Astrocyte (in vitro differentiated cells and primary cell): ENCODE results near the gene CRY2. TPM values are rescaled to one million over a fixed set of nuclear protein-coding genes. Genes with fewer than 3 reads are reported as not detected.

Source experiments
- DNase-seq: peaks from one replicate; pipeline ENCODE4 v3.0.0-alpha.2; 2010; ENCODE audit warnings: low read depth
- FAIRE-seq: peaks from 2 replicates; lab custom pipeline; 2011; peaks lifted over from hg19 to GRCh38; lab: Jason Lieb, UNC
- H2AFZ ChIP-seq: 2 replicates; pipeline ENCODE4 v1.6.0; 2012; ENCODE audit warnings: low read depth, low read length, inconsistent platforms
- H3K27ac ChIP-seq: 2 replicates; pipeline ENCODE4 v1.5.1; 2011; ENCODE audit warnings: low read depth, low read length, inconsistent platforms
- H3K27me3 ChIP-seq: 2 replicates; pipeline ENCODE4 v1.6.0; 2011; ENCODE audit warnings: low read length, inconsistent platforms; ENCODE audit not compliant: insufficient read depth
- H3K36me3 ChIP-seq: 2 replicates; pipeline ENCODE4 v1.5.1; 2011; ENCODE audit warnings: low read length, inconsistent platforms; ENCODE audit not compliant: insufficient read depth
- H3K4me1 ChIP-seq: 2 replicates; pipeline ENCODE4 v1.5.1; 2011; ENCODE audit warnings: low read length, inconsistent platforms; ENCODE audit not compliant: insufficient read depth
- H3K4me2 ChIP-seq: 2 replicates; pipeline ENCODE4 v1.6.0; 2012; ENCODE audit warnings: low read length, inconsistent platforms
- H3K4me3 ChIP-seq: 2 replicates; pipeline ENCODE4 v1.5.1; 2011; ENCODE audit warnings: low read depth, mild to moderate bottlenecking, low read length, inconsistent platforms; ENCODE audit not compliant: insufficient read depth
- H3K79me2 ChIP-seq: 2 replicates; pipeline ENCODE4 v1.6.0; 2012; ENCODE audit warnings: mild to moderate bottlenecking, low read length, inconsistent platforms; ENCODE audit not compliant: insufficient read depth
- H3K9ac ChIP-seq: 2 replicates; pipeline ENCODE4 v1.6.0; 2012; ENCODE audit warnings: mild to moderate bottlenecking, low read length, inconsistent platforms
- H3K9me3 ChIP-seq: 2 replicates; pipeline ENCODE4 v1.5.1; 2012; ENCODE audit warnings: low read depth, mild to moderate bottlenecking, low read length, inconsistent platforms; ENCODE audit not compliant: insufficient read depth
- H4K20me1 ChIP-seq: 2 replicates; pipeline ENCODE4 v1.6.0; 2012; ENCODE audit warnings: low read length, inconsistent platforms; ENCODE audit not compliant: insufficient read depth
- H3K27ac Mint-ChIP-seq: one replicate; pipeline ENCODE4 v1.8.0; 2021; ENCODE audit warnings: mild to moderate bottlenecking, mixed read lengths; ENCODE audit not compliant: unreplicated experiment
- H3K27me3 Mint-ChIP-seq: one replicate; pipeline ENCODE4 v1.8.0; 2021; ENCODE audit warnings: low read depth, mixed read lengths; ENCODE audit not compliant: unreplicated experiment
- H3K36me3 Mint-ChIP-seq: one replicate; pipeline ENCODE4 v1.8.0; 2021; ENCODE audit warnings: low read depth, mixed read lengths; ENCODE audit not compliant: unreplicated experiment
- H3K4me1 Mint-ChIP-seq: one replicate; pipeline ENCODE4 v1.8.0; 2021; ENCODE audit warnings: low read depth, mixed read lengths; ENCODE audit not compliant: unreplicated experiment
- H3K4me3 Mint-ChIP-seq: one replicate; pipeline ENCODE4 v1.8.0; 2021; ENCODE audit warnings: mild to moderate bottlenecking, moderate library complexity, mixed read lengths; ENCODE audit not compliant: unreplicated experiment
- H3K9me3 Mint-ChIP-seq: one replicate; pipeline ENCODE4 v1.8.0; 2021; ENCODE audit warnings: mild to moderate bottlenecking, mixed read lengths; ENCODE audit not compliant: unreplicated experiment
- EZH2 ChIP-seq: IDR thresholded peaks from 2 replicates; pipeline ENCODE4 v1.6.1; 2012; ENCODE audit warnings: mild to moderate bottlenecking, low read length, inconsistent platforms; ENCODE audit not compliant: insufficient read depth
- total RNA-seq: library from RNA; stranded (reverse); gene quantifications from 2 replicates; pipeline ENCODE4 v1.2.1, GENCODE V29; 2021
- TF ChIP-seq, protein P1 (sequence below): IDR thresholded peaks from 2 replicates; pipeline ENCODE4 v1.5.1; 2011; ENCODE audit warnings: low read depth, mild to moderate bottlenecking, inconsistent platforms, low read length, moderate library complexity; ENCODE audit not compliant: insufficient read depth

The CRY2 gene
- total RNA-seq, 1 donor from 2014 or later = 16.9 TPM

DNA sequence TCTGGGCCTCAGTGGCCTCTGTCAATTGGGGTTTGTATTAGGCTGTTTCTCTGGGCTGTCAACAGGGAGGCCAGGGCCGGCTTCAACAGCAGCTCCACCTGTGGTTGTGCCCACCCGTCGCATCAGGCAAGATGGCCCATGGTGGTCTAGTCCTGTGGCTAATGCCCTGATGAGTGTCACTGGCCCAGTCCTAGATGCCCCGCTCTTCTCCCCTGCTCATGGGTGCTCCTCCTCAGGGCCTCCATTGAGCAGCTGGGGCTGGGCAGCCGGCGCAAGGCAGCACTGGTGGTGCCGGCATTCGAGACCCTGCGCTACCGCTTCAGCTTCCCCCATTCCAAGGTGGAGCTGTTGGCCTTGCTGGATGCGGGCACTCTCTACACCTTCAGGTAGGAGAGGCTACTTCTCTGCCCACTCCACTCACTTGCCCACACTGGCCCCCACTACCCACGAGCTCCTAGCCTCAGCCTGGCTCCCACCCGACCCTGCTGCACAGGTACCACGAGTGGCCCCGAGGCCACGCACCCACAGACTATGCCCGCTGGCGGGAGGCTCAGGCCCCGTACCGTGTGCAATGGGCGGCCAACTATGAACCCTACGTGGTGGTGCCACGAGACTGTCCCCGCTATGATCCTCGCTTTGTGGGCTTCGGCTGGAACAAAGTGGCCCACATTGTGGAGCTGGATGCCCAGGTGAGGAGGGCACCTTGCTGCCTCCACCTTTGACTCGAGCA, 80.6 kb downstream of the CRY2 start:
- Mint-ChIP-seq H3K36me3 (peaks cover 9% of the 10 kb centered on the region), H3K4me3 (no peak overlapping the region)
- no peak for FAIRE-seq

DNA sequence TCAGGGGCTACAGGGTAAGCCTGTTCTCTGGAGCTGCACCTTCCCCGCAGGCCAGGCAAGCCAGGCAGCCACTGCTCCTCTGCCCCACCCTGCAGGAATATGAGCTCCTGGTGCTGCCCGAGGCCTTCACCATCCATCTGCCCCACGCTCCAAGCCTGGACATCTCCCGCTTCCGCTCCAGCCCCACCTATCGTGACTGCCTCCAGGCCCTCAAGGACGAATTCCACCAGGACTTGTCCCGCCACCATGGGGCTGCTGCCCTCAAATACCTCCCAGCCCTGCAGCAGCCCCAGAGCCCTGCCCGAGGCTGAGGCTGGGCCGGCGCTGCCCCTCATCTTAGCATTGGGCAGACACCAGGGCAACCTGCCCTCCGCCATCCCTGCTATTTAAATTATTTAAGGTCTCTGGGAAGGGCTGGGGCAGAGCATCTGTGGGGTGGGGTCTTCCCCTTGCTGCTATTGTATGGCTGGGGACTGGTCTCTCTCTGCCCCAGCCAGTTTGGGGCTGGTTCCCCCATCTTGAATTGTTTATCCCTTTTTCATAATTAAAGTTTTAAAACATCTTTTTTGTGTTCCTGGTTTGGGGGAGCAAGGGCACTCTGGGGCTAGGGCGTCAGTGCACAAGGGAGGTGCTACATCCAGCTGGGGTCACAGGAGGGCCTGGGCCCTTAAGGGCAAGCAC, 81.4 kb downstream of the CRY2 start:
- Histone ChIP-seq H3K9ac (no peak overlapping the region), H3K4me1 (no peaks in the 10 kb centered on the region), H4K20me1 (peaks cover 4% of the 10 kb centered on the region), H2AFZ (no peak overlapping the region), H3K9me3 (no peaks in the 10 kb centered on the region), H3K79me2 (no peaks in the 10 kb centered on the region), H3K4me2 (no peak overlapping the region), H3K27ac (no peak overlapping the region), H3K27me3 (peaks cover 7% of the 10 kb centered on the region), H3K4me3 (no peak overlapping the region), H3K36me3 (peaks cover 8% of the 10 kb centered on the region)
- FAIRE-seq = no peak
- TF ChIP-seq EZH2 = no peak
- TF ChIP-seq, protein P1, sequence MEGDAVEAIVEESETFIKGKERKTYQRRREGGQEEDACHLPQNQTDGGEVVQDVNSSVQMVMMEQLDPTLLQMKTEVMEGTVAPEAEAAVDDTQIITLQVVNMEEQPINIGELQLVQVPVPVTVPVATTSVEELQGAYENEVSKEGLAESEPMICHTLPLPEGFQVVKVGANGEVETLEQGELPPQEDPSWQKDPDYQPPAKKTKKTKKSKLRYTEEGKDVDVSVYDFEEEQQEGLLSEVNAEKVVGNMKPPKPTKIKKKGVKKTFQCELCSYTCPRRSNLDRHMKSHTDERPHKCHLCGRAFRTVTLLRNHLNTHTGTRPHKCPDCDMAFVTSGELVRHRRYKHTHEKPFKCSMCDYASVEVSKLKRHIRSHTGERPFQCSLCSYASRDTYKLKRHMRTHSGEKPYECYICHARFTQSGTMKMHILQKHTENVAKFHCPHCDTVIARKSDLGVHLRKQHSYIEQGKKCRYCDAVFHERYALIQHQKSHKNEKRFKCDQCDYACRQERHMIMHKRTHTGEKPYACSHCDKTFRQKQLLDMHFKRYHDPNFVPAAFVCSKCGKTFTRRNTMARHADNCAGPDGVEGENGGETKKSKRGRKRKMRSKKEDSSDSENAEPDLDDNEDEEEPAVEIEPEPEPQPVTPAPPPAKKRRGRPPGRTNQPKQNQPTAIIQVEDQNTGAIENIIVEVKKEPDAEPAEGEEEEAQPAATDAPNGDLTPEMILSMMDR = no peak
- peaks cover 14% of the 10 kb centered on the region for H3K27me3 Mint-ChIP-seq
- H3K36me3 Mint-ChIP-seq = peaks cover 13% of the 10 kb centered on the region
- DNase-seq = no peak
- H3K4me3 Mint-ChIP-seq = no peak overlapping the region
- H3K9me3 Mint-ChIP-seq = peaks cover 3% of the 10 kb centered on the region
- H3K4me1 Mint-ChIP-seq = peaks cover 16% of the 10 kb centered on the region
- no peak overlapping the region for H3K27ac Mint-ChIP-seq

More for the DNA sequence above, 80.6 kb downstream of the CRY2 start:
- H4K20me1 ChIP-seq = peaks cover 4% of the 10 kb centered on the region
- no peak overlapping the region for H3K4me2 ChIP-seq
- H3K9ac ChIP-seq = no peak overlapping the region
- H2AFZ ChIP-seq = no peak overlapping the region
- H3K27ac ChIP-seq = no peak overlapping the region
- H3K9me3 ChIP-seq = no peaks in the 10 kb centered on the region
- H3K27me3 ChIP-seq = peaks cover 14% of the 10 kb centered on the region
- Mint-ChIP-seq H3K4me1 (peaks cover 14% of the 10 kb centered on the region), H3K9me3 (peaks cover 3% of the 10 kb centered on the region), H3K27ac (no peak overlapping the region), H3K27me3 (peaks cover 19% of the 10 kb centered on the region)
- H3K4me1 ChIP-seq = no peaks in the 10 kb centered on the region
- DNase-seq = no peak
- no peaks in the 10 kb centered on the region for H3K79me2 ChIP-seq
- no peak for TF ChIP-seq EZH2
- TF ChIP-seq, protein P1 = no peak
- H3K4me3 ChIP-seq = no peak overlapping the region
- H3K36me3 ChIP-seq = peaks cover 7% of the 10 kb centered on the region
